Measurements from ENCODE around the gene NEO1.

Gene NEO1

GRCh38 chr15:73317651-73318462, 265.6 kb downstream of the NEO1 start:
- no peak for DNase-seq (ENCODE audit: low read depth)

- no peak for DNase-seq (ENCODE audit: low read depth)
Observed at GRCh38 chr15:73318463-73319351, 266.4 kb downstream of the NEO1 start.

- DNase-seq (ENCODE audit: low read depth), result no peak
Observed at GRCh38 chr15:73319460-73320245, 267.4 kb downstream of the NEO1 start.

GRCh38 chr15:73320619-73321180, 268.4 kb downstream of the NEO1 start:
- no peak for DNase-seq (ENCODE audit: low read depth)

- no peak for DNase-seq (ENCODE audit: low read depth)
Observed at GRCh38 chr15:73321496-73322450, 269.5 kb downstream of the NEO1 start.

GRCh38 chr15:73322665-73323373, 270.6 kb downstream of the NEO1 start:
- no peak for DNase-seq (ENCODE audit: low read depth)

GRCh38 chr15:73323374-73323955, 271.2 kb downstream of the NEO1 start:
- no peak for DNase-seq (ENCODE audit: low read depth)

- no peak for DNase-seq (ENCODE audit: low read depth)
Observed at GRCh38 chr15:73323956-73324355, 271.7 kb downstream of the NEO1 start.

GRCh38 chr15:73324496-73325170, 272.4 kb downstream of the NEO1 start:
- DNase-seq (ENCODE audit: low read depth), result no peak

- DNase-seq (ENCODE audit: low read depth), result no peak
Observed at GRCh38 chr15:73325191-73325861, 273.1 kb downstream of the NEO1 start.

GRCh38 chr15:73326157-73326556, 273.9 kb downstream of the NEO1 start:
- no peak for DNase-seq (ENCODE audit: low read depth)

GRCh38 chr15:73328149-73328820, 276.0 kb downstream of the NEO1 start:
- no peak for DNase-seq (ENCODE audit: low read depth)

- DNase-seq (ENCODE audit: low read depth), result no peak
Observed at GRCh38 chr15:73328981-73329380, 276.7 kb downstream of the NEO1 start.

- no peak for DNase-seq (ENCODE audit: low read depth)
Observed at GRCh38 chr15:73329501-73330200, 277.4 kb downstream of the NEO1 start.

- DNase-seq (ENCODE audit: low read depth), result no peak
Observed at GRCh38 chr15:73330206-73331051, 278.2 kb downstream of the NEO1 start.

GRCh38 chr15:73331501-73331900, 279.2 kb downstream of the NEO1 start:
- no peak for DNase-seq (ENCODE audit: low read depth)

All from stimulated activated CD8-positive, alpha-beta memory T cell treated with anti-CD3 and anti-CD28 coated beads, Interleukin-4, amount 100 ng/mL, for 24 hours (primary cell).